GM23338 (cell line): ENCODE measurements around the gene PCDHGA7. TPM values are rescaled to one million over a fixed set of nuclear protein-coding genes. Genes with fewer than 3 reads are reported as not detected.
A peak's percentile ranks its signal among the peaks of the same experiment; 100 is the strongest.

Experiments
- ATAC-seq: fragments of 200-7000 bp; cut with Tn5 transposase; 3 replicates; pipeline ENCODE4 v1.9.1; 2020
- DNase-seq: peaks from one replicate; pipeline ENCODE4 v3.0.0-alpha.2; 2015; ENCODE audit warnings: low spot score
- H2AFZ ChIP-seq: fragments of 200-600 bp; sonication (generic); 2 replicates; pipeline ENCODE4 v1.8.0; 2016; ENCODE audit warnings: antibody characterized with exemption, mild to moderate bottlenecking, moderate library complexity
- H3F3A ChIP-seq: fragments of 200-600 bp; sonication (generic); replicated peaks from 2 replicates; pipeline ENCODE4 v1.8.0; 2017; ENCODE audit warnings: antibody characterized with exemption, mixed run types, low read depth
- H3K27ac ChIP-seq: fragments of 200-600 bp; sonication (generic); 2 replicates; pipeline ENCODE4 v1.6.1; 2016; ENCODE audit warnings: low read depth
- H3K27me3 ChIP-seq: fragments of 200-600 bp; sonication (generic); 2 replicates; pipeline ENCODE4 v1.8.0; 2016; ENCODE audit warnings: mild to moderate bottlenecking, mixed run types, moderate library complexity; ENCODE audit not compliant: insufficient read depth
- H3K36me3 ChIP-seq: fragments of 200-600 bp; sonication (generic); 2 replicates; pipeline ENCODE4 v1.8.0; 2016; ENCODE audit warnings: mild to moderate bottlenecking; ENCODE audit not compliant: insufficient read depth
- H3K4me1 ChIP-seq: fragments of 200-600 bp; sonication (generic); 2 replicates; pipeline ENCODE4 v1.8.0; 2016; ENCODE audit warnings: mild to moderate bottlenecking, moderate library complexity; ENCODE audit not compliant: insufficient read depth
- H3K4me2 ChIP-seq: fragments of 200-600 bp; sonication (generic); 2 replicates; pipeline ENCODE4 v1.7.1; 2017; ENCODE audit warnings: mixed run types
- H3K4me3 ChIP-seq: fragments of 200-600 bp; sonication (generic); 2 replicates; pipeline ENCODE4 v1.6.1; 2016; ENCODE audit warnings: mixed run types
- H3K79me2 ChIP-seq: fragments of 200-600 bp; sonication (generic); replicated peaks from 2 replicates; pipeline ENCODE4 v1.8.0; 2017; ENCODE audit warnings: mild to moderate bottlenecking; ENCODE audit not compliant: insufficient read depth
- H3K9me2 ChIP-seq: fragments of 200-600 bp; sonication (generic); 2 replicates; pipeline ENCODE4 v1.8.0; 2017; ENCODE audit not compliant: insufficient read depth
- H4K20me1 ChIP-seq: fragments of 200-600 bp; sonication (generic); replicated peaks from 2 replicates; pipeline ENCODE4 v1.8.0; 2017; ENCODE audit warnings: mild to moderate bottlenecking; ENCODE audit not compliant: insufficient read depth
- H3K27ac Mint-ChIP-seq: 2 replicates; pipeline ENCODE4 v1.8.0; 2020; ENCODE audit warnings: inconsistent platforms, mild to moderate bottlenecking, moderate library complexity, mixed read lengths
- H3K27me3 Mint-ChIP-seq: 3 replicates; pipeline ENCODE4 v1.8.0; 2022; ENCODE audit warnings: low read depth, mild to moderate bottlenecking, moderate library complexity, mixed read lengths, inconsistent platforms; ENCODE audit not compliant: insufficient read depth, poor library complexity
- H3K36me3 Mint-ChIP-seq: 3 replicates; pipeline ENCODE4 v1.8.0; 2021; ENCODE audit warnings: low read depth, mild to moderate bottlenecking, inconsistent platforms, moderate library complexity, mixed read lengths
- H3K4me1 Mint-ChIP-seq: 3 replicates; pipeline ENCODE4 v1.8.0; 2020; ENCODE audit warnings: mild to moderate bottlenecking, inconsistent platforms, mixed read lengths
- H3K4me3 Mint-ChIP-seq: 3 replicates; pipeline ENCODE4 v1.8.0; 2021; ENCODE audit warnings: moderate library complexity, mild to moderate bottlenecking, inconsistent platforms, mixed read lengths
- H3K9me3 Mint-ChIP-seq: 3 replicates; pipeline ENCODE4 v1.8.0; 2020; ENCODE audit warnings: moderate library complexity, mild to moderate bottlenecking, inconsistent platforms, mixed read lengths
- CREB1 ChIP-seq: fragments of 250-450 bp; sonication (Bioruptor Pico); IDR thresholded peaks from 2 replicates; pipeline ENCODE4 v1.5.0; 2020; ENCODE audit warnings: low read depth, mild to moderate bottlenecking, moderate library complexity
- CTCF ChIP-seq, 2 experiments: fragments of 200-600 bp in 1 of 2; sonication (generic) in 1 of 2; conservative IDR thresholded peaks; 2 replicates each; pipeline versions ENCODE4 v1.5.1 to v1.6.1; 2016 to 2017; ENCODE audit warnings: antibody characterized with exemption in 2 of 2, low read depth in 2 of 2, mild to moderate bottlenecking in 2 of 2, moderate library complexity in 1 of 2
- ETS1 ChIP-seq: IDR thresholded peaks from 2 replicates; pipeline ENCODE4 v1.6.1; 2016; ENCODE audit warnings: antibody characterized with exemption
- EZH2 ChIP-seq: fragments of 200-600 bp; sonication (generic); IDR thresholded peaks from one replicate; pipeline ENCODE4 v1.8.0; 2017; ENCODE audit warnings: antibody characterized with exemption, mild to moderate bottlenecking, low read depth; ENCODE audit not compliant: unreplicated experiment
- EZH2phosphoT487 ChIP-seq: fragments of 200-600 bp; sonication (generic); IDR thresholded peaks from one replicate; pipeline ENCODE4 v1.8.1; 2018; ENCODE audit warnings: antibody characterized with exemption; ENCODE audit not compliant: unreplicated experiment
- JUNB ChIP-seq: IDR thresholded peaks from one replicate; pipeline ENCODE4 v1.6.1; 2016; ENCODE audit warnings: antibody characterized with exemption; ENCODE audit not compliant: unreplicated experiment
- NANOG ChIP-seq: IDR thresholded peaks from 2 replicates; pipeline ENCODE4 v1.6.1; 2016; ENCODE audit warnings: antibody characterized with exemption, borderline replicate concordance
- REST ChIP-seq: IDR thresholded peaks from one replicate; pipeline ENCODE4 v1.6.1; 2018; ENCODE audit warnings: antibody characterized with exemption; ENCODE audit not compliant: unreplicated experiment
- STAT1 ChIP-seq: IDR thresholded peaks from one replicate; pipeline ENCODE4 v1.6.1; 2016; ENCODE audit warnings: antibody characterized with exemption; ENCODE audit not compliant: unreplicated experiment
- ZNF114 ChIP-seq: fragments of 250-450 bp; sonication (Bioruptor Pico); IDR thresholded peaks from 2 replicates; pipeline ENCODE4 v1.5.0; 2020; ENCODE audit warnings: mild to moderate bottlenecking, moderate library complexity
- ZNF331 ChIP-seq: fragments of 250-450 bp; sonication (Bioruptor Pico); IDR thresholded peaks from 2 replicates; pipeline ENCODE4 v1.5.0; 2020; ENCODE audit warnings: low read depth, mild to moderate bottlenecking, moderate library complexity
- polyA plus RNA-seq: library from polyadenylated mRNA; unstranded; fragments of >200 nt; fragmentation: Nextera tagmentation; extraction: Ambion mirVana; gene quantifications from 2 replicates; pipeline ENCODE4 v1.2.1, GENCODE V29; 2016
- total RNA-seq: library from RNA; depleted of rRNA; stranded (reverse); fragments of >200 nt; shearing (Covaris generic); gene quantifications from 2 replicates; pipeline ENCODE4 v1.2.3, GENCODE V29; 2014

Gene PCDHGA7
- total and polyA plus RNA-seq, 2 experiments from 2014 or later, result 0.44 to 4.4 TPM

GRCh38 chr5:141371572-141372475, 10.7 kb upstream of the PCDHGA7 start (continued):
- TF ChIP-seq ZNF331 (no peak), CTCF (conservative IDR thresholded peaks at IDR 0.05; ENCODE audit: low read depth in 2 of 2) (no peak), EZH2phosphoT487 (no peak), REST (no peak), CREB1 (CRISPR knock-in tag) (no peak), ETS1 (no peak), EZH2 (no peak), ZNF114 (no peak), JUNB (no peak), NANOG (no peak)

GRCh38 chr5:141373673-141374317, 8.7 kb upstream of the PCDHGA7 start, which contains the start of gene PCDHGA6:
PCDHGA6 (plus strand) TSS chr5:141373891; CDS start chr5:141374084, 193 bp downstream.
- Histone ChIP-seq H3K4me3 (no peak within 1 kb of the TSS), H3K36me3 (no peaks in the 10 kb centered on the region), H3K27me3 (no peaks in the 10 kb centered on the region), H4K20me1 (no peaks in the 10 kb centered on the region), H3K4me1 (no peaks in the 10 kb centered on the region), H3K9me2 (no peaks in the 10 kb centered on the region), H3K27ac (no peak within 1 kb of the TSS), H2AFZ (no peak within 1 kb of the TSS), H3K79me2 (no peaks in the 10 kb centered on the region), H3F3A (no peaks in the 10 kb centered on the region), H3K4me2 (0 out of 2 replicates have a peak within 1 kb of the TSS, but pooled peaks have one; percentile 8)
- peaks cover 64% of the 10 kb centered on the region for H3K36me3 Mint-ChIP-seq
- H3K27ac Mint-ChIP-seq, result no peak within 1 kb of the TSS
- peaks cover 6% of the 10 kb centered on the region for H3K27me3 Mint-ChIP-seq
- H3K4me1 Mint-ChIP-seq, result peaks cover 2% of the 10 kb centered on the region; the same call in 1 of the 3 replicates
- DNase-seq (peak; percentile 44), ATAC-seq (no peak; the same call in 2 of the 3 replicates)
- TF ChIP-seq STAT1 (no peak), CTCF (conservative IDR thresholded peaks at IDR 0.05; ENCODE audit: low read depth in 2 of 2) (peak; percentile 43 to 47)
- H3K4me3 Mint-ChIP-seq, result peak within 1 kb of the TSS; percentile 38; the same call in 2 of the 3 replicates
- H3K9me3 Mint-ChIP-seq, result peaks cover 71% of the 10 kb centered on the region
